T1000 (cell line): ENCODE results near the gene TLE4.
"Not testable (repeated sequence)": the region's sequence is repeated elsewhere in the genome, so short reads cannot be mapped to it uniquely, and the experiment has no call there.

Experiments
- DNase-seq: peaks from one replicate; lab custom pipeline; 2025; ENCODE audit warnings: mixed read lengths; lab: John Stamatoyannopoulos, UW

Gene TLE4

GRCh38 chr9:79604149-79604548 lies 32.4 kb downstream of the TLE4 start:
- DNase-seq: no peak

GRCh38 chr9:79604921-79605562 lies 33.3 kb downstream of the TLE4 start:
- no peak for DNase-seq

GRCh38 chr9:79606529-79606928 lies 34.8 kb downstream of the TLE4 start:
- DNase-seq: not testable (repeated sequence)

- DNase-seq: no peak
Observed at GRCh38 chr9:79609468-79610018, 37.8 kb downstream of the TLE4 start.

GRCh38 chr9:79610019-79610631 lies 38.4 kb downstream of the TLE4 start:
- no peak for DNase-seq

GRCh38 chr9:79610791-79611614 lies 39.2 kb downstream of the TLE4 start:
- peak; percentile 48 for DNase-seq

- no peak for DNase-seq
Observed at GRCh38 chr9:79613145-79613544, 41.4 kb downstream of the TLE4 start.

- no peak for DNase-seq
Observed at GRCh38 chr9:79615038-79615437, 43.3 kb downstream of the TLE4 start.

- no peak for DNase-seq
Observed at GRCh38 chr9:79616013-79616412, 44.2 kb downstream of the TLE4 start.

- DNase-seq: no peak
Observed at GRCh38 chr9:79616971-79617370, 45.2 kb downstream of the TLE4 start.

GRCh38 chr9:79617395-79617794 lies 45.6 kb downstream of the TLE4 start:
- no peak for DNase-seq

GRCh38 chr9:79619930-79620329 lies 48.2 kb downstream of the TLE4 start:
- no peak for DNase-seq

GRCh38 chr9:79621916-79622575 lies 50.3 kb downstream of the TLE4 start:
- DNase-seq: no peak

GRCh38 chr9:79623799-79624721 lies 52.3 kb downstream of the TLE4 start:
- DNase-seq: no peak

- no peak for DNase-seq
Observed at GRCh38 chr9:79629721-79630120, 58.0 kb downstream of the TLE4 start.

GRCh38 chr9:79630521-79631403 lies 59.0 kb downstream of the TLE4 start:
- no peak for DNase-seq

GRCh38 chr9:79632060-79632459 lies 60.3 kb downstream of the TLE4 start:
- no peak for DNase-seq

GRCh38 chr9:79632705-79633104 lies 60.9 kb downstream of the TLE4 start:
- no peak for DNase-seq

- no peak for DNase-seq
Observed at GRCh38 chr9:79633558-79633957, 61.8 kb downstream of the TLE4 start.
